SU-DHL-6 (cell line): ENCODE data around the gene SMAD2.

Experiments used
- H2AFZ ChIP-seq: fragments of 200-600 bp; sonication (generic); 2 replicates; pipeline ENCODE4 v1.6.1; 2014; ENCODE audit warnings: low read depth, mild to moderate bottlenecking, moderate library complexity, mixed read lengths, antibody characterized with exemption, low read length; ENCODE audit not compliant: severe bottlenecking
- H3F3A ChIP-seq: fragments of 200-600 bp; shearing (Covaris generic); 2 replicates; pipeline ENCODE4 v1.6.0; 2016; ENCODE audit warnings: antibody characterized with exemption, mild to moderate bottlenecking; ENCODE audit not compliant: insufficient read depth
- H3K27ac ChIP-seq: fragments of 200-600 bp; sonication (generic); 2 replicates; pipeline ENCODE4 v1.5.1; 2016; ENCODE audit warnings: low read depth, mild to moderate bottlenecking, low read length, moderate library complexity, mixed read lengths
- H3K27me3 ChIP-seq: fragments of 200-600 bp; sonication (generic), shearing (Covaris generic); 2 replicates; pipeline ENCODE4 v1.6.0; 2014; ENCODE audit warnings: mild to moderate bottlenecking, low read length
- H3K36me3 ChIP-seq: fragments of 200-600 bp; sonication (generic); 2 replicates; pipeline ENCODE4 v1.6.1; 2014; ENCODE audit warnings: mild to moderate bottlenecking, low read length, mixed read lengths
- H3K4me2 ChIP-seq: fragments of 300-600, 200-600 bp; shearing (Covaris generic), sonication (generic); 2 replicates; pipeline ENCODE4 v1.6.0; 2014; ENCODE audit warnings: low read length, low read depth, mild to moderate bottlenecking; ENCODE audit not compliant: poor library complexity, severe bottlenecking
- H3K4me3 ChIP-seq: fragments of 200-600 bp; sonication (generic); 2 replicates; pipeline ENCODE4 v1.5.1; 2014; ENCODE audit warnings: antibody characterized with exemption, low read length, mild to moderate bottlenecking, mixed read lengths; ENCODE audit not compliant: insufficient read depth, poor library complexity, severe bottlenecking
- H3K79me2 ChIP-seq: fragments of 200-600 bp; sonication (generic); 2 replicates; pipeline ENCODE4 v1.6.1; 2014; ENCODE audit warnings: mild to moderate bottlenecking, low read length, moderate library complexity; ENCODE audit not compliant: insufficient read depth
- H3K9ac ChIP-seq: fragments of 200-600 bp; sonication (generic); 2 replicates; pipeline ENCODE4 v1.7.0; 2014; ENCODE audit warnings: mild to moderate bottlenecking, low read length
- H3K9me2 ChIP-seq: fragments of 200-600 bp; sonication (generic); replicated peaks from 2 replicates; pipeline ENCODE4 v1.6.1; 2014; ENCODE audit warnings: low read length; ENCODE audit not compliant: insufficient read depth
- H3K9me3 ChIP-seq: fragments of 200-600 bp; sonication (generic); 2 replicates; pipeline ENCODE4 v1.6.1; 2014; ENCODE audit warnings: low read length, mixed read lengths; ENCODE audit not compliant: insufficient read depth
- H4K20me1 ChIP-seq: fragments of 200-600 bp; sonication (generic); 2 replicates; pipeline ENCODE4 v1.6.1; 2014; ENCODE audit warnings: low read depth, mild to moderate bottlenecking, antibody characterized with exemption, low read length, moderate library complexity, mixed read lengths
- EZH2phosphoT487 ChIP-seq: fragments of 200-600 bp; sonication (generic), shearing (Covaris generic); conservative IDR thresholded peaks from 2 replicates; pipeline ENCODE4 v1.6.1; 2018; ENCODE audit warnings: mild to moderate bottlenecking, antibody characterized with exemption, low read length, moderate library complexity, mixed read lengths
- TF ChIP-seq, protein P1 (sequence below): fragments of 200-600 bp; sonication (generic); IDR thresholded peaks from one replicate; pipeline ENCODE4 v1.5.1; 2017; ENCODE audit warnings: antibody characterized with exemption, mild to moderate bottlenecking, low read length, moderate library complexity; ENCODE audit not compliant: insufficient read depth, poor library complexity, severe bottlenecking

The SMAD2 gene

GRCh38 chr18:47944972-47945852 is 14.8 kb upstream of the SMAD2 start:
- no peak overlapping the region for H3K9ac ChIP-seq
- 0 out of 2 replicates have a peak, but pooled peaks cover 6% of the 10 kb centered on the region for H3K9me2 ChIP-seq
- H3F3A ChIP-seq: no peaks in the 10 kb centered on the region
- H2AFZ ChIP-seq: no peak overlapping the region
- H3K4me2 ChIP-seq: no peak overlapping the region
- H3K27ac ChIP-seq: no peak overlapping the region
- H3K36me3 ChIP-seq: no peaks in the 10 kb centered on the region
- H3K4me3 ChIP-seq: no peak overlapping the region
- no peaks in the 10 kb centered on the region for H3K79me2 ChIP-seq
- no peaks in the 10 kb centered on the region for H3K9me3 ChIP-seq
- no peak for TF ChIP-seq EZH2phosphoT487
- TF ChIP-seq, protein P1, sequence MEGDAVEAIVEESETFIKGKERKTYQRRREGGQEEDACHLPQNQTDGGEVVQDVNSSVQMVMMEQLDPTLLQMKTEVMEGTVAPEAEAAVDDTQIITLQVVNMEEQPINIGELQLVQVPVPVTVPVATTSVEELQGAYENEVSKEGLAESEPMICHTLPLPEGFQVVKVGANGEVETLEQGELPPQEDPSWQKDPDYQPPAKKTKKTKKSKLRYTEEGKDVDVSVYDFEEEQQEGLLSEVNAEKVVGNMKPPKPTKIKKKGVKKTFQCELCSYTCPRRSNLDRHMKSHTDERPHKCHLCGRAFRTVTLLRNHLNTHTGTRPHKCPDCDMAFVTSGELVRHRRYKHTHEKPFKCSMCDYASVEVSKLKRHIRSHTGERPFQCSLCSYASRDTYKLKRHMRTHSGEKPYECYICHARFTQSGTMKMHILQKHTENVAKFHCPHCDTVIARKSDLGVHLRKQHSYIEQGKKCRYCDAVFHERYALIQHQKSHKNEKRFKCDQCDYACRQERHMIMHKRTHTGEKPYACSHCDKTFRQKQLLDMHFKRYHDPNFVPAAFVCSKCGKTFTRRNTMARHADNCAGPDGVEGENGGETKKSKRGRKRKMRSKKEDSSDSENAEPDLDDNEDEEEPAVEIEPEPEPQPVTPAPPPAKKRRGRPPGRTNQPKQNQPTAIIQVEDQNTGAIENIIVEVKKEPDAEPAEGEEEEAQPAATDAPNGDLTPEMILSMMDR: no peak
- H4K20me1 ChIP-seq: no peaks in the 10 kb centered on the region
- H3K27me3 ChIP-seq: no peaks in the 10 kb centered on the region

- H3K4me3 ChIP-seq: no peak overlapping the region
- no peaks in the 10 kb centered on the region for H3K79me2 ChIP-seq
- no peaks in the 10 kb centered on the region for H3K27me3 ChIP-seq
- H3K9me3 ChIP-seq: no peaks in the 10 kb centered on the region
- TF ChIP-seq, protein P1: no peak
- TF ChIP-seq EZH2phosphoT487: no peak
- H3K9me2 ChIP-seq: no peaks in the 10 kb centered on the region
- H2AFZ ChIP-seq: no peak overlapping the region
- H3K36me3 ChIP-seq: no peaks in the 10 kb centered on the region
- no peak overlapping the region for H3K4me2 ChIP-seq
- H3K9ac ChIP-seq: no peak overlapping the region
- no peak overlapping the region for H3K27ac ChIP-seq
- H3F3A ChIP-seq: peaks cover 3% of the 10 kb centered on the region
- no peaks in the 10 kb centered on the region for H4K20me1 ChIP-seq
Observed at GRCh38 chr18:47936952-47937351, 6.5 kb upstream of the SMAD2 start.

DNA sequence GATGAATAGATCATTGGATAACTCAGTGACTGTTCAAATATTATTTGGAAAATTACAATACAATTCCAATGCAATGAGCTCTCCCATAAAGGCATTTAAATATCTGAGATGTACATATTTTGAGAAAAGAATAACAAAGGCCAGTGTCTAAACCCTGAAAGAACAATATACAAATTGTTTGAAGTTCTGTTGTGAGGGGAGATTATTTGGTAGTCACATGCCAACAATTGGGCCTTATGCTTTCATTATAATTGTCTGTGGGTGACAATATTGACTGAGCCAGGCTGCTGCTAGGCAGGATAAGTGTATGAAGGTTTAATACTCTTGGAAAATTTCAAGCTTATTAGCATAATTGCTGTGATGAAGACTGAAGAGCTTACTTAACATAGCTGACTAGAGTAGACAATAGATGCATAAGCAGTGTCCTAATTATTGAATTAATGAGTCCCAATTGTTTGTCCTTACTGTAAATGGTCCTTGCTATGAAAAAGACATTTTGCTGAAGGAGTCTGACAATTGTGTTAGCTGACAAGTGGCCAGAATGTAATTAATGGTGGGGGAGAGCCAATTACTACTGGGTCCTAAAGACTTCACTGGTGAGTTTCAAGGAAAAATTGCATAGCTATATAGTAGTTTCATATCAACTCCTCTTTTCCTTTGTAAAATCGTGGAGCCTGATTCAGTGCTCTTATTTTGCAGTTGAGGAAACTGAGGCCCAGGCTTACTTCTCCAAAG is 5.0 kb upstream of the SMAD2 start:
- Histone ChIP-seq H3K79me2 (no peaks in the 10 kb centered on the region), H3K4me3 (no peak overlapping the region), H3K4me2 (no peak overlapping the region), H3F3A (peaks cover 8% of the 10 kb centered on the region), H2AFZ (no peak overlapping the region), H4K20me1 (no peaks in the 10 kb centered on the region), H3K9me3 (no peaks in the 10 kb centered on the region), H3K27me3 (no peaks in the 10 kb centered on the region), H3K27ac (no peak overlapping the region), H3K36me3 (no peaks in the 10 kb centered on the region), H3K9ac (no peak overlapping the region), H3K9me2 (no peaks in the 10 kb centered on the region)
- no peak for TF ChIP-seq EZH2phosphoT487
- TF ChIP-seq, protein P1: no peak
